ENCODE data around the gene RIPPLY1. TPM values are rescaled to one million over a fixed set of nuclear protein-coding genes. Genes with fewer than 3 reads are reported as not detected.
"Not testable (repeated sequence)": the region's sequence is repeated elsewhere in the genome, so short reads cannot be mapped to it uniquely, and the experiment has no call there.

Gene RIPPLY1
- total RNA-seq, 3 donors from 2014 or later = not detected

DNA sequence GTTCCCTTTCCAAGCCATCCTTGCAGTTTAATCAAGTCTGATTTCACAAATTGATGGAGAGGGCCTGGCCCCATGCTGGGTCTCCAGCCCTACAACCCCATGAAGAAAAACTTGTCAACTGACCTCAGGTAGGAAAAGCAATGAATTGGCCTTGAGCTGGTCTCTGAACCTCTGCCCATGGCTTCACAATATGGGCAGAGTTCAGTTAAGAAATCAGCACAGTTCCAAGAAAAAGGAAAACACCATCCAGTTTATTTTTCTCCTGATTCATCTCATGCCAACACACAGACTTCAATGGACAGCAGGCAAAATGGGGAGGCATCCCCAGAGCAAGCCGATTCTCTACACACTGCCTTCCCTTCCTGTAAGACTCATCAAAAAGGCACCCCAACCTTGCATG lies 3.3 kb downstream of the RIPPLY1 start:
- no peaks in the 10 kb centered on the region for H3K27me3 Mint-ChIP-seq (ENCODE audit: low read depth)
- no peaks in the 10 kb centered on the region for H3K9me3 Mint-ChIP-seq
- H3K4me1 Mint-ChIP-seq (ENCODE audit: low read depth) = no peaks in the 10 kb centered on the region
- H3K36me3 Mint-ChIP-seq (ENCODE audit: insufficient read depth) = no peaks in the 10 kb centered on the region
- DNase-seq (no peak), ATAC-seq (no peak)
- H3K4me3 Mint-ChIP-seq = no peak overlapping the region

DNA sequence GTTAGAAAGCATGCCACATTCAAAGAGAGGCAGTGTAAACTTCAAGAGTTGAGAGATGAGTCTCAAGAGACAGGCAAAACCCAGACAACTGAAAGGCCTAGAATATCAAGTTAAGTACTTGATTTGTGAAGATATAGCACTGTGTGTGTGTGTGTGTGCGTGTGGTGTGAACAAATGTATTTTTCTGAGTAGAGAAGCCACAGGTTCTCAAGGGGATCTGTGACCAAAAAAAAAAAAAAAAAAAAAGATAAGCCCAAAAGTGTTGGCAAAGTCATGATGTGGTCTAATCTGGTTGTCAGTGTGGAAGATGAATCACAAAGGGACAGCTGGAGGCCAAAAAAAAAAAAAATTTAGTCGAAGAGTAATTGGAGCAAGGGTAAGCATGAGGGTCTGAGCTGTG lies 3.9 kb downstream of the RIPPLY1 start:
- Mint-ChIP-seq H3K4me1 (ENCODE audit: low read depth) (no peaks in the 10 kb centered on the region), H3K9me3 (no peaks in the 10 kb centered on the region), H3K4me3 (no peak overlapping the region), H3K36me3 (ENCODE audit: insufficient read depth) (no peaks in the 10 kb centered on the region), H3K27me3 (ENCODE audit: low read depth) (no peaks in the 10 kb centered on the region)
- DNase-seq (no peak), ATAC-seq (no peak)

DNA sequence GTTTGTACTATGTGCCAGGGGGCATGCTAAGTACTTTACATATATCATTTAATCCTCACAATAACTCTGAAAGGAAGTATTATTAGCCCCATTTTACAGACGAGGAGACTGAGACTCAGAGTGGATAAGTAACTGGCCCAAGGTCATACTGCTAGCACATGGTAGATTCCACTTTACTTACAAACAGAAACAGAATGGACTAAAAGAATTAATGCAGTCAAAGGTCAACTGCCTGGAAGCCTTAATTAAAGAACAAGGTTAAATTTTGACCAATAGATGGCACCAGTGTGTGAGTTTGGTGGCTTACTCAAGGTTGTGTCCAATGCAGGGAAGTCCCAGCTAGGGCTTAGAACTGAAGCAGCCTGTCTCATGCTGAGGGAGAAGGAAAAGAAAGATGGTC lies 4.7 kb downstream of the RIPPLY1 start:
- Mint-ChIP-seq H3K4me3 (no peak overlapping the region), H3K4me1 (ENCODE audit: low read depth) (no peaks in the 10 kb centered on the region), H3K36me3 (ENCODE audit: insufficient read depth) (no peaks in the 10 kb centered on the region), H3K9me3 (no peaks in the 10 kb centered on the region), H3K27me3 (ENCODE audit: low read depth) (no peaks in the 10 kb centered on the region)
- peak; percentile 49 to 55 for ATAC-seq
- DNase-seq = no peak

DNA sequence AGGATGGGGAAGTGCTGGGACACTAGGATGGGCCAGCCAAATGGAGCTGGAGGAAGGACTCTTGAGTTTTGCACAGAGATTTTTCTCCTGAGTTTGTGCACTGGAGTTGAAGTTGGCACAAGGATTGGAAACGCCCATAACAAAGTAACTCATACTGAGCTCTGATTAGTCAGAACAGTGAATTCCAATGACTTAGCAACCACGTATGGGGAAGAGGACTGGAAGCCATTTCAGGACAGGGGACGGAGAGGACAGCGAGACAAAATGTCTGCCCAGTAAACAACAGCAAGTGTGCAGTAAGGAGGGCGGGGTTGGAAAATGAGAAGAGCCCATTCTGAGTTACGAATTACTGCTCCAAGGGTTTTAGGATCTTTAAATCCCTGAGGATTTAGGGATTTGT lies 5.9 kb downstream of the RIPPLY1 start:
- Mint-ChIP-seq H3K9me3 (no peaks in the 10 kb centered on the region), H3K27me3 (ENCODE audit: low read depth) (no peaks in the 10 kb centered on the region), H3K36me3 (ENCODE audit: insufficient read depth) (no peaks in the 10 kb centered on the region), H3K4me1 (ENCODE audit: low read depth) (no peaks in the 10 kb centered on the region), H3K4me3 (no peak overlapping the region)
- ATAC-seq (no peak), DNase-seq (no peak)

DNA sequence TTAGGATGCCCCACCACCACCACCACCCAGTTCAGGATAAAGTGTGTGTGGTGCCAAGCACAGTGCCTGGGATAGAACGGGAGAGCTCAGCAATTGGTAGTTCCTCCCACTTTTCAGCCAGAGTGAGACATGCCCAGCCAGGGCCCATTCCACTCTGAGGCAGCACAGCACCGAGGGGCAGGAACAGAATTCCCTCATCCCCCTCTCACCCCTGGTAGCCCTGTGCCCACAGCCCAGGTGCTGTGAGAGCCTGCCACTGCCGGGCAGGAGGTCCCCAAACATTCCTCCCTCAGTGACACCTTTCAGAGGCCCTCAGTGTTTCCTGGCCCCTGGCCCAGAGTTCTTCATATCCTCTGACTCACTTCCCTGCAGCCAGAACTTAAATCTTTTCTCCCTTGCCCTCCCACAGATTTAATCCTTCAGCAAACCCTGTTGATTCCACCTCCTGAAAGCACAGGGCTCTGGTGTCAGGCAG lies 8.1 kb downstream of the RIPPLY1 start:
- H3K4me3 Mint-ChIP-seq = no peak overlapping the region
- DNase-seq (no peak), ATAC-seq (peak in 1 of 2 donors; percentile 18)
- H3K27me3 Mint-ChIP-seq (ENCODE audit: low read depth) = no peaks in the 10 kb centered on the region
- no peaks in the 10 kb centered on the region for H3K4me1 Mint-ChIP-seq (ENCODE audit: low read depth)
- H3K9me3 Mint-ChIP-seq = no peaks in the 10 kb centered on the region
- H3K36me3 Mint-ChIP-seq (ENCODE audit: insufficient read depth) = no peaks in the 10 kb centered on the region

DNA sequence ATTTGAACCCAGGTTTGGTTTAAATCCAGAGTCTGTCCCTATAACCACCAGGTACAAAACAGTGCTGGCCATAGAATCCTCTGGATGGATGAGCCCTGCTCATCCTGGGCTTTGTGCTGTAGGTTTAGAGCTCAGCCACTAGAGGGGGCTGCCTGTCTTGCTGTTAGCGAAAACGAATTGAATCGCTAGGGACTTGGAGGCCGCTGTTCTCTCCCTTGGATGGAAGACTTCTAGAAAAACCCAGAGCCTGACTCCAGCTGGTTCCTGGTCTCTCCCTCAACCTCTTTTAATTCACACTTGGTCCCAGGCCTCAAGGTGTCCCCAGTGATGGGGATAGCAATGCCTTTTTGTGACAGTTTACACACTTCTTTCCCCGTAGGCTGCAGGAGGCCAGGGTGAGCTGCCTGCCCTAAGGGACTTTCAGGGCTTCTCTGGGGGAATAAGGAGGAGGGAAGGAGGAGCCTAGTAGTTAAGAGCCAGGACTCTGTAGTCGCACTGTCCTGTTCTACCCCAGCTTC lies 8.7 kb downstream of the RIPPLY1 start:
- no peaks in the 10 kb centered on the region for H3K27me3 Mint-ChIP-seq (ENCODE audit: low read depth)

DNA sequence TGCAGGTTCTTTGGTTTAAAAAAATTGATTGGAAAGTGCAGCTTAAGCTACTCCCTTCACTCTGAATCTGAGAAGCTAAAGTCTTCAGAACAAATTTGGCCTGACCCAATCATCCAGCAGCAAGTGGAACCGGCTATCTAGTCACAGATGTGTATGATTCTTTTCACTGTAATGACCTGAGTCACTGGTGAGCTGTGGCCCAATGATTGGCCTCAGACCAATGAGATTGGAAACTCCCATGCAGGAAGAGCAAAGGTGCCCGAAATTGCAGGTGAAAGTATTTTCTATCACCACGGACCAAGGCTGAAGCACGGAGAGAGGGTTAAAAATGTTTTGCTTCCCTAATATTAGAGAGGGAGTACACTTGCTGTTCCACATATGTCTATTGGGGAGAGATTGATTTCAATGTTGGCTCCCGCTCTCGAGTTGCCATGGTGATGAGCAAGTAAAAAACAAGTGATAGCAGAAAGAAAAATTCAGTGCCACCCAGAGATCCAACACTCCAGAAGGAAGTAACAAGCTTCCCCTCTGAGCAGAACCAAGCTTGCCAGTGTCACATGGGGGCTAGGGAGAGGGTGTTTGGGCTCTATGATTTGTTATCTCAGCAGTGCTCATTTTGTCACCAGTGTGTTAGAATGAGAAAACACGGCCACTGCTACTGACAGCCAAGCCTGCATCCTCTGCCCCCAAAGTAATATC lies 11.2 kb downstream of the RIPPLY1 start:
- Mint-ChIP-seq H3K9me3 (no peaks in the 10 kb centered on the region), H3K4me3 (no peak overlapping the region), H3K36me3 (ENCODE audit: insufficient read depth) (no peaks in the 10 kb centered on the region), H3K27me3 (ENCODE audit: low read depth) (no peaks in the 10 kb centered on the region), H3K4me1 (ENCODE audit: low read depth) (no peaks in the 10 kb centered on the region)
- DNase-seq (no peak), ATAC-seq (no peak)

More for the DNA sequence above, 8.7 kb downstream of the RIPPLY1 start:
- ATAC-seq (peak; percentile 63 to 67), DNase-seq (peak; percentile 32)
- Mint-ChIP-seq H3K36me3 (ENCODE audit: insufficient read depth) (no peaks in the 10 kb centered on the region), H3K4me1 (ENCODE audit: low read depth) (no peaks in the 10 kb centered on the region), H3K4me3 (no peak overlapping the region), H3K9me3 (no peaks in the 10 kb centered on the region)

DNA sequence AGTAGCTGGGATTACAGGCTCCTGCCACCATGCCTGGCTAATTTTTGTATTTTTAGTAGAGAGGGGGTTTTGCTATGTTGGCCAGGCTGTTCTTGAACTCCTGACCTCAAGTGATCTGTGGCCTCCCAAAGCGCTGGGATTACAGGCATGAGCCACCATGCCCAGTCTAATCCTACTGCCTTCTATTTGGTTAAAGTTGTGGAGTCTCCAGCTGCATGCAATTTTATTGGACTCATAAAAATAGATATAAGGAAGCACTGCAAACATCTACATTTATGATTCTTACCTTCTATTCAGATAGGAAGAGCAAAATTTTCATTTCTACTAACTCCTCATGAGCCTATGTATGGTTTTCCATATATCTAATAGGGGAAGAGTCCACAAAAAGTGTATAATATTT lies 13.7 kb downstream of the RIPPLY1 start:
- no peaks in the 10 kb centered on the region for H3K9me3 Mint-ChIP-seq
- DNase-seq (no peak), ATAC-seq (no peak)
- H3K36me3 Mint-ChIP-seq (ENCODE audit: insufficient read depth) = no peaks in the 10 kb centered on the region
- H3K4me3 Mint-ChIP-seq = no peak overlapping the region
- H3K4me1 Mint-ChIP-seq (ENCODE audit: low read depth) = no peaks in the 10 kb centered on the region
- no peaks in the 10 kb centered on the region for H3K27me3 Mint-ChIP-seq (ENCODE audit: low read depth)

DNA sequence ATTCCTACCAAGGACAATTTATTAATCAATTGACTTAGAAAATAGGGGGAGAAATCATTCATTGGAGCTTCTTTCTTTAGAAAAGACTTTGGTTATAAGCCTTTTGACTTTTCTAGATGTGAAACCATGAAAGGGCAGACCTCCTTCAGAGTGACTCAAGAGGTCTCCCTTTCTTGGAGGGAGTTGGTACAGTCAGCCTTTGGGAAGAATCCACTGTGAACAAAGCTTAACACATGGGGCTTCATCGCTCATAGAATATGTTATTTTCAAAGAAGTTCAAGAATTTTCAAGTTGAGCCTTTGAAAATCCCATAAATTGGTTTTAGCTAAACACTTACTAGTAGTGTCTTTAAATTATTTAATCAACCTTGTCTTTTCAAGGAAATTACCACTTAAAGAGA lies 28.0 kb downstream of the RIPPLY1 start:
- Mint-ChIP-seq H3K9me3 (no peaks in the 10 kb centered on the region), H3K27me3 (ENCODE audit: low read depth) (peaks cover 3% of the 10 kb centered on the region), H3K4me1 (ENCODE audit: low read depth) (no peaks in the 10 kb centered on the region), H3K36me3 (ENCODE audit: insufficient read depth) (no peaks in the 10 kb centered on the region), H3K4me3 (no peak overlapping the region)
- no peak for DNase-seq
- no peak for ATAC-seq

DNA sequence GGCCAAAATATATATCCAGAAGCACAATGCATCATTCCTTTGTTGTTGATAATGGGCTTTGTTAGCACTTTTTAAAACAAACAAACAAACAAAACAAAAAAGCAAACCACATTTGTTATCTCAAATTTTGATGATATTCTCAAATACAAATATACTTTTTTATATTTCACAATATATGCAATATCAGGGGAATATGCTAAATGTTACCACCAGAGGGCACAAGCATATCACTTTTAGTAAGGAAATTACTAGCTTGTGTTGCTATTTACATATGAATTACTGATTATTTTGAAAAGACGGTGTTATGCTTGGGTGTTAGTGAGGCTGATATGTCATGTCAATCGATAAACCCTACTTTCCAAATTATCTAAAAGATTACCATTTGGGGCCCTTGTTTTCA lies 29.1 kb downstream of the RIPPLY1 start:
- H3K9me3 Mint-ChIP-seq = no peaks in the 10 kb centered on the region
- H3K4me3 Mint-ChIP-seq = no peak overlapping the region
- no peaks in the 10 kb centered on the region for H3K36me3 Mint-ChIP-seq (ENCODE audit: insufficient read depth)
- H3K27me3 Mint-ChIP-seq (ENCODE audit: low read depth) = peaks cover 2% of the 10 kb centered on the region
- no peaks in the 10 kb centered on the region for H3K4me1 Mint-ChIP-seq (ENCODE audit: low read depth)
- ATAC-seq = no peak
- DNase-seq = no peak

DNA sequence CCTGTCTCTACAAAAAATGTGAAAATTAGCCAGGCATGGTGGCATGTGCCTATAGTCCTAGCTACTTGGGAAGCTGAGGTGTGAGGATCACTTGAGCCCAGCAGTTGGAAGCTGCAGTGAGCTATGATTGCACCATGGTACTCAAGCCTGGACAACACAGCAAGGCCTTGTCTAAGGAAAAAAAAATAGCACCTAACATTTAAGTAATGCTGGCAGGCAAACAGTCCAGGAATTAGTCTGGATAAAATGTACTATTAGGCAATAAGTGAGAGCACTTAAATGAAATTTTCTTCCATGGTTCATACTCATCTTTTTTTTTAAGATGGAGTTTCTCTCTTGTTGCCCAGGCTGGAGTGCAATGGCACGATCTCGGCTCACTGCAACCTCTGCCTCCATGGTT lies 30.3 kb downstream of the RIPPLY1 start:
- not testable (repeated sequence) for H3K4me3 Mint-ChIP-seq; H3K27me3 Mint-ChIP-seq (ENCODE audit: low read depth); DNase-seq; H3K9me3 Mint-ChIP-seq; H3K36me3 Mint-ChIP-seq (ENCODE audit: insufficient read depth); ATAC-seq; H3K4me1 Mint-ChIP-seq (ENCODE audit: low read depth)

DNA sequence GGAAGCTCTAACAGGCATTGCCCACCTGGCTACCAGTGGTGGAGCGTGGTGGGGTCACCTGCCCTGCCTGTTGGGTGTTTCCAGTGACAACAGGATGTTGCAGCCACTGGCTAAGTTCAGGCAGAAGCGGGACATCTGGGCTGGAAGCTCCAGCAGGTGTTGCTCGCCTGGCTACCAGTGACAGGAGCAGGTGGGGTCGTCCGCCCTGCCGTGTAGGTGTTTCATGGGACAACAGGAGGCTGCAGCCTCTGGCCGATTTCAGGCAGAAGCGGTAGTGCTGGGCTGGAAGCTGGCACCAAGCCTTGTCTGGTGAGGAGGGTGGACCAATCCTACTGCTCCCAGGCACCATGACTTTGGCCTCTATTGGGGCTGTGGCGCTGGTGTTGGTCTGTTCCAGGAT lies 39.4 kb downstream of the RIPPLY1 start:
- H3K9me3 Mint-ChIP-seq = no peaks in the 10 kb centered on the region
- DNase-seq (no peak), ATAC-seq (no peak)
- no peak overlapping the region for H3K4me3 Mint-ChIP-seq
- no peaks in the 10 kb centered on the region for H3K4me1 Mint-ChIP-seq (ENCODE audit: low read depth)
- H3K27me3 Mint-ChIP-seq (ENCODE audit: low read depth) = no peaks in the 10 kb centered on the region
- H3K36me3 Mint-ChIP-seq (ENCODE audit: insufficient read depth) = no peaks in the 10 kb centered on the region

DNA sequence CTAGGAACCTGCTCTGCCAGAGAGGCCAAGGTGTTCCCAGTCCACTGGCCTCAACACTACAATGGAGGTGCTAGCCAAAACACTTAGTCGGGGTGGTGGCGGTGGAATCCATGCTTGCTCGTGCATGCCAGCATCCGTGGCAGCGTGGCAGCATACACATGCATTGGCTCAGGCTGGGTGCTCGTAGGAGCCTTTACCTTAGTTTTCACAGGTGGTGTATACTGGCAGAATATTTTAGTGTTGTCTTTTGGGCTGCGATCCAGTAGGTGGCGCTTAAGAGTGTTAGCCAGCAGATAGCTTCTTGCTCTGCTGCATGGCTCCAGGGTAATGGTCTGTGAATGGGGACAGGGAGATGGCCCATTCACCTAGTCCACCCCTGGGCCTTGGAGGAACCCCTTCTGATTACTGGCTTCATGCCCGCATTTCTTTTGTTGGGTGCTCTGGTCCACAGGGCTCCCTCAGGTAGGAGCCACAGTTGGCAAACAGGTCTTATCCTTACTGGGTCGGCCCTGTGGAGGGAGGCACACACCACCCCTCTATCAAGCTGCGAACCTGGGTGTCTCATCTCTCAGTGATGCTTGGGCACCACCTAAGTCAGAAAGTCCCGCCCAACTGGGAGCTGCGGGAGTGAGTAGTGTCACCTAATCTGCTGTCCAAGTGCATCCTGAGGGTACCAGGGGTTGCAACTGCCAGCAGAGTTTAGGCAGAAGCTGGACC lies 40.0 kb downstream of the RIPPLY1 start:
- ATAC-seq (no peak), DNase-seq (no peak)
- Mint-ChIP-seq H3K27me3 (ENCODE audit: low read depth) (no peaks in the 10 kb centered on the region), H3K4me3 (no peak overlapping the region), H3K9me3 (no peaks in the 10 kb centered on the region), H3K36me3 (ENCODE audit: insufficient read depth) (no peaks in the 10 kb centered on the region), H3K4me1 (ENCODE audit: low read depth) (no peaks in the 10 kb centered on the region)

Measured in activated T-cell treated with anti-CD3 and anti-CD28 coated beads, Interleukin-2, amount 50 U/mL, for 4 hours (primary cell).